Activated naive CD8-positive, alpha-beta T cell treated with anti-CD3 and anti-CD28 coated beads, Interleukin-2, amount 10 ng/mL, durations not matched to agents 7 days and 5 days (primary cell): Measurements from ENCODE around the gene OR5T3. TPM values are rescaled to one million over a fixed set of nuclear protein-coding genes. Genes with fewer than 3 reads are reported as not detected.
"Not testable (repeated sequence)": the region's sequence is repeated elsewhere in the genome, so short reads cannot be mapped to it uniquely, and the experiment has no call there.

ENCODE experiments used
- ATAC-seq: fragments of 150-1000 bp; cut with Tn5 transposase; one replicate; pipeline ENCODE4 v1.10.0; 2021; ENCODE audit warnings: low read depth, moderate library complexity
- POLR2A ChIA-PET: fragments of 350-600 bp; sonication (Branson Sonifier 250); formaldehyde crosslinking; loops from one replicate; lab custom pipeline; 2021; ENCODE audit warnings: antibody characterized with exemption; lab: Charles Lee
- DNase-seq: peaks from one replicate; pipeline ENCODE4 v3.0.0; 2021
- H3K27ac Mint-ChIP-seq: one replicate; pipeline ENCODE4 v1.8.0; 2022; ENCODE audit warnings: mild to moderate bottlenecking, mixed read lengths
- H3K27me3 Mint-ChIP-seq: one replicate; pipeline ENCODE4 v1.8.0; 2022; ENCODE audit warnings: mild to moderate bottlenecking, moderate library complexity, mixed read lengths
- H3K36me3 Mint-ChIP-seq: one replicate; pipeline ENCODE4 v1.8.0; 2021; ENCODE audit warnings: mild to moderate bottlenecking, mixed read lengths
- H3K4me1 Mint-ChIP-seq: one replicate; pipeline ENCODE4 v1.8.0; 2021; ENCODE audit warnings: mixed read lengths
- H3K4me3 Mint-ChIP-seq: one replicate; pipeline ENCODE4 v1.8.0; 2022; ENCODE audit warnings: mild to moderate bottlenecking, moderate library complexity, mixed read lengths
- H3K9me3 Mint-ChIP-seq: one replicate; pipeline ENCODE4 v1.8.0; 2021; ENCODE audit warnings: mixed read lengths
- total RNA-seq, 2 experiments: library from RNA; stranded (reverse); gene quantifications; one replicate each; pipeline ENCODE4 v1.2.3, GENCODE V29; 2021

Gene OR5T3
- not detected for total RNA-seq

DNA sequence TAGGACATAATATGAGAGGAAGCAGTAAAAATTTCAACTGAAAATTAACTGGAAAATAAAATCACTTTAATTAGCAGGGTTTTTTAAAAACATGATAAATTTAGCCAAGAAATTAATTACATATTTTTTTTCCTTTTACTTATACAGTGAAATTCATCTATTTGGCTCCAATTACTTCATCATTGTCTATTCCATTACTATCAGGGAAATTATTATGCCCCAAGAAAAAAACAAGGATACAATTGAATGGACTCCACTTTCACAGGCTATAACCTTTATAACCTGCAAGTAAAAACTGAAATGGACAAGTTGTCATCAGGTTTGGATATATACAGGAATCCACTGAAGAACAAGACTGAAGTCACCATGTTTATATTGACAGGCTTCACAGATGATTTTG, at the start of gene OR5T3:
TSS of gene OR5T3 (plus strand) at position 301 of the 400 bp plus-strand sequence. CDS start at position 301, 0 bp downstream.
- no peak for ATAC-seq
- Mint-ChIP-seq H3K27me3 (no peaks in the 10 kb centered on the region), H3K4me3 (no peak within 1 kb of the TSS), H3K4me1 (no peaks in the 10 kb centered on the region), H3K27ac (no peak within 1 kb of the TSS), H3K36me3 (no peaks in the 10 kb centered on the region), H3K9me3 (peaks cover 7% of the 10 kb centered on the region)
- POLR2A ChIA-PET: no interaction called here
- DNase-seq: no peak

DNA sequence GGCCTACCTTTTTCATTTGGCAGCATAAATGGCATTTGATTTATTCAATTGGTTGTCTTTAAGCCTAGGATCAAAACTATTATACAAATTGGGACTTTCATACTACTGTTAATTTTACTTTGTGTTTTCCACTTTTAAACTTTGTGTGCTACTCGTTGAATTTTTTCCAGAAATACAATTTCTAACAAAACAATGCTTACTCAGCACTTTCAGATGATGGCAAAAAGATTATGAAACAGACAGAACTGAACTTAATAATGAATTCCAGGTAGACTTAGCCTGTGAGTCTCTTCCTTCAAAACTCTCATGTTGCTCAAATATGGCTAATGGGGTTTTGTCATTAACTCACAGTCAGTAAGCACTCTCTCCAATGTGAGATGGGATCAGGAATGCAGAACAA, 44.3 kb upstream of the OR5T3 start:
- H3K4me3 Mint-ChIP-seq: no peak overlapping the region
- no peak for ATAC-seq
- H3K27ac Mint-ChIP-seq: no peak overlapping the region
- POLR2A ChIA-PET: no interaction called here
- no peak for DNase-seq
- H3K27me3 Mint-ChIP-seq: no peaks in the 10 kb centered on the region
- H3K4me1 Mint-ChIP-seq: no peaks in the 10 kb centered on the region
- H3K9me3 Mint-ChIP-seq: peaks cover 4% of the 10 kb centered on the region
- H3K36me3 Mint-ChIP-seq: no peaks in the 10 kb centered on the region

DNA sequence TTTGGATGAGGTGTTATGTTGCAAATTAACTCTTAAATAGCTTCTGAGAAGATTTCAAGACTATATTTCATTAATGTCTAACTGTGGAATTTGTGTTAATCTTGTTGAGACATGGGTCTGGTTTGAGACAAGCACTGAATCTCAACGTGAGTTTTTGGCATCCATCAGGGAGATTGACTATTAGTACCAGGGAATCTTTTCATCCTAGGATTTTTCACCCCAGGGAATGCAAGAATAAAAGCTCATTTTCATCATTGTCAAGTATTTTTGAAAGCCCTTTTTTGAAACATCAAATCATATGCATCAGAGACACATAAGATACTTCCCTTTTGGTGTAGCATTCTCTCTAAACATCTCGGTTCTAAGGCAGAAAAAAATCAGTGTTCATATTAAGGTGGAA, 37.5 kb upstream of the OR5T3 start:
- ATAC-seq (no peak), DNase-seq (no peak)
- H3K27ac Mint-ChIP-seq: no peak overlapping the region
- no peaks in the 10 kb centered on the region for H3K4me1 Mint-ChIP-seq
- H3K4me3 Mint-ChIP-seq: no peak overlapping the region
- no peaks in the 10 kb centered on the region for H3K27me3 Mint-ChIP-seq
- POLR2A ChIA-PET: no interaction called here
- no peaks in the 10 kb centered on the region for H3K36me3 Mint-ChIP-seq
- H3K9me3 Mint-ChIP-seq: peaks cover 8% of the 10 kb centered on the region

DNA sequence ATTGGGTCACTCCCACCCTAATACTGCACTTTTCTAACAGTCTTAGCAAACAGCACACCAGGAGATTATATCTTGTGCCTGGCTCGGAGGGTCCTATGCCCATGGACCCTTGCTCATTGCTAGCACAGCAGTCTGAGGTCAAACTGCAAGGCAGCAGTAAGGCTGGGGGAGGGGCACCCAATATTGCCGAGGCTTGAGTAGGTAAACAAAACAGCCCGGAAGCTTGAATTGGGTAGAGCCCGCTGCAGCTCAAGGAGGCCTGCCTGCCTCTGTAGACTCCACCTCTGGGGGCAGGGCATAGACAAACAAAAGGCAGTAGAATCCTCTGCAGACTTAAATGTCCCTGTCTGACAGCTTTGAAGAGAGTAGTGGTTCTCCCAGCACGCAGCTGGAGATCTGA, 32.3 kb upstream of the OR5T3 start:
- DNase-seq, H3K4me1 Mint-ChIP-seq, ATAC-seq, H3K36me3 Mint-ChIP-seq, H3K27ac Mint-ChIP-seq, POLR2A ChIA-PET, H3K27me3 Mint-ChIP-seq, H3K4me3 Mint-ChIP-seq, H3K9me3 Mint-ChIP-seq: not testable (repeated sequence)

DNA sequence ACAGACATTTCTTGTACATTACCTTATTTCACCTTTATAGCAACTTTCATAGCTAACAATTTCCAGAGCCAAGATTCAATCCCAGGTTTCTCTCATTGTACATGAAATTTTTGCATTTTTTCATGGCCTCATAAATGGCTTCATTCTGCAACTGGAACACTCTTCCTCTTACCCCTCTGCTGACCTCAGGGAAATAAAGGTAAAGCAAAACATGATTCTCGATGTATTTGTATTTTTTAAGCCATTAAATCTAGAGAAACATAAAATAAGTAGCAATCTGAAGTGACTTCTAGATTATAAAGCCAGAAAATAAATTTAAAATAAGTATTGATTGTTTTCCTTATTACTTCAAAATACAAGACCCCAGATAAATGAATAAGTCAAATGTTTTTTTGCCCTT, 17.9 kb upstream of the OR5T3 start, which contains the start of gene OR5T2:
TSS of gene OR5T2 (minus strand) at position 101 of the 400 bp plus-strand sequence. CDS start 1,193 bp downstream, outside the sequence.
- POLR2A ChIA-PET: no interaction called here
- no peak for ATAC-seq
- Mint-ChIP-seq H3K27ac (no peak within 1 kb of the TSS), H3K4me1 (no peaks in the 10 kb centered on the region), H3K36me3 (no peaks in the 10 kb centered on the region), H3K4me3 (no peak within 1 kb of the TSS), H3K9me3 (no peaks in the 10 kb centered on the region), H3K27me3 (no peaks in the 10 kb centered on the region)
- DNase-seq: no peak

DNA sequence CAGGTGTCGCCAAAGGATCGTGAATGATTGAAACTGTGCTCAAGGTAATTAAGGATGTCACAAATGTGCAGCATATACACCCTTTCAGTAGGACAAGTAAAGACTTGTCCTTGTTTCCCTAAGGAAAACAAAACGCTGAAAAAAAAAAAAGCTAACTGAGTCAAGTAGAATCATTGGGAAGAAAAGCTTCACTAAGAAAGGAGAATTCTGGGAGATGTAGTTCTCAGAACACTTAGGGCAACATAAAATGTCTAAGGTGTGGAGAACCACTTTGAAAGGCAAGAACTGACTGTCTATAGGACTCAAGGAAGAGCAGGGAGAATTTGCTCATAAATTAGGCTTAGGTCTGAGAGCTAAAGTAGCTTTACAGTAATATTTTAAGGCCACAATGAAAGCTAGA, 19.0 kb downstream of the OR5T3 start:
- ATAC-seq (no peak), DNase-seq (no peak)
- no peaks in the 10 kb centered on the region for H3K4me1 Mint-ChIP-seq
- H3K36me3 Mint-ChIP-seq: no peaks in the 10 kb centered on the region
- POLR2A ChIA-PET: no interaction called here
- peaks cover 9% of the 10 kb centered on the region for H3K9me3 Mint-ChIP-seq
- no peak overlapping the region for H3K4me3 Mint-ChIP-seq
- no peaks in the 10 kb centered on the region for H3K27me3 Mint-ChIP-seq
- no peak overlapping the region for H3K27ac Mint-ChIP-seq

DNA sequence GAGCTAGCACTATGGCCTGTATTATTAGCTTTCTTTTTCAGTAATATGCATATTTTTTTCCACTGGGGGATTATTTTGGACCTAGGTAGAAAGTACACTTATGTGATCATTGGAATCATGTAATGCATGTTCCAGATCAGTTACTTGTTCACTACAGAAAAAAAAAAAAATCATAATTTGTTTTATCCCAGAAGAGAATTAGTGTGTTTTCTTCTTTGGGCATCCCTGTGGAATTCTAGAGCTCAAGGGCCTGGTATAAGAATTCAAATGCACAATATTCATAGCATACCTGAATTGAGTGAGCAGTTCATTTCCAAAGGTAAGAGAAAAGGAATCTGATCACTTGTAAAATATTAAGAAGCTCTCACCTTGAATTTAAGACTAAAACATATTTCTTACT, 21.8 kb downstream of the OR5T3 start, which contains the start of gene OR5T1:
TSS of gene OR5T1 (plus strand) at position 301 of the 400 bp plus-strand sequence. CDS start 1,485 bp downstream, outside the sequence.
- Mint-ChIP-seq H3K9me3 (peaks cover 1% of the 10 kb centered on the region), H3K4me1 (no peaks in the 10 kb centered on the region), H3K4me3 (no peak within 1 kb of the TSS), H3K36me3 (no peaks in the 10 kb centered on the region), H3K27ac (no peak within 1 kb of the TSS), H3K27me3 (no peaks in the 10 kb centered on the region)
- ATAC-seq (no peak), DNase-seq (no peak)
- POLR2A ChIA-PET: no interaction called here

DNA sequence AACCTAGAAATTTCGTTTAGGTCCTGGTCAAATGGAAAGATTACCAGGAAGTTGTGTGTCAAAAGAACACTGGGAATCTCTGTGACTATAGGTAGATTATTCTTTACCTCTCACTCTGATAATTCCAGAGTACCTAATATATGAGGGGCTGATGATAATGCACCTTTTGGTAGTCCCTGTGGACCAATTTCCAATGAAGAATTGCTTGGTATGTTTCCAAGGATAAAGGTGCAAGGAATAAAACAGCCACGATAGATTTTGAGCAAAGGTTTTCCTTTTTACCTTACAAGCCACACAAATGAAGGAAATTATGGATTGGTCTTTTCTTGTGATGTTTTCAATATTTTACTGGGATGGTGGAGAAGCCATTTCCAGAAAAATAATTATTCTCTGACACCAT, 40.1 kb downstream of the OR5T3 start, which contains the start of gene OR8H1:
TSS of gene OR8H1 (minus strand) at position 101 of the 400 bp plus-strand sequence. CDS start 1,192 bp downstream, outside the sequence.
- no peaks in the 10 kb centered on the region for H3K4me1 Mint-ChIP-seq
- no peak for DNase-seq
- no peaks in the 10 kb centered on the region for H3K36me3 Mint-ChIP-seq
- POLR2A ChIA-PET: no interaction called here
- peaks cover 7% of the 10 kb centered on the region for H3K9me3 Mint-ChIP-seq
- no peak within 1 kb of the TSS for H3K27ac Mint-ChIP-seq
- no peaks in the 10 kb centered on the region for H3K27me3 Mint-ChIP-seq
- no peak within 1 kb of the TSS for H3K4me3 Mint-ChIP-seq
- no peak for ATAC-seq

DNA sequence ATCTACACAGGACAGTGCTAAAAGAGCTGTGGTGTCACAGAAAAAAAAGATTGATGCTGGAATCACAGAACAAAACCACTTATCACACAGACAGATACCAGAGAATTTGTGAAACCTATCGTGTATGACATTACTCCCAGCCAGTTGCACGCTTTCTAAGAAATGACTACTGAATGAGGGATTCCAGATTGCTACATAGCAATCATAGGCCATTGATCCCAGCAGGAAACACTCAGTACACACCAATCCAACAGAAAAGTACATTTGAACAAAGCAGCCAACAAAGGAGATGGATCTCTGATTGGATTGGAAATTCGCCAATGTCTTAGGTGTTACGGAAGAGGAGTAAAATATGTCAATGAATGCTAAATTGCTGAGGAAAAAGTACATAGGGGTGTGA, 44.8 kb downstream of the OR5T3 start:
- H3K27ac Mint-ChIP-seq: no peak overlapping the region
- no peak for ATAC-seq
- peaks cover 7% of the 10 kb centered on the region for H3K9me3 Mint-ChIP-seq
- no peak overlapping the region for H3K4me3 Mint-ChIP-seq
- H3K4me1 Mint-ChIP-seq: no peaks in the 10 kb centered on the region
- POLR2A ChIA-PET: no interaction called here
- no peak for DNase-seq
- H3K36me3 Mint-ChIP-seq: no peaks in the 10 kb centered on the region
- no peaks in the 10 kb centered on the region for H3K27me3 Mint-ChIP-seq

Other genes with a start within 250 kb of the OR5T3 start
- gene OR5AS1, start 224.6 kb upstream of the OR5T3 start, total RNA-seq: not detected
- gene OR8I2, start 158.9 kb upstream of the OR5T3 start, total RNA-seq: not detected
- gene OR8H2, start 148.6 kb upstream of the OR5T3 start, total RNA-seq: not detected
- not detected for gene OR8H3, start 129.9 kb upstream of the OR5T3 start, total RNA-seq
- not detected for gene OR8J3, start 112.1 kb upstream of the OR5T3 start, total RNA-seq
- gene OR8K5, start 91.9 kb upstream of the OR5T3 start, total RNA-seq: not detected
- not detected for gene OR5J2, start 75.6 kb upstream of the OR5T3 start, total RNA-seq
- gene OR5T2, start 18.0 kb upstream of the OR5T3 start, total RNA-seq: not detected
- not detected for gene OR5T1, start 21.9 kb downstream of the OR5T3 start, total RNA-seq
- gene OR8H1, start 40.0 kb downstream of the OR5T3 start, total RNA-seq: not detected
- not detected for gene OR8K3, start 62.9 kb downstream of the OR5T3 start, total RNA-seq
- gene OR8K1, start 93.8 kb downstream of the OR5T3 start, total RNA-seq: not detected
- gene OR8J1, start 102.0 kb downstream of the OR5T3 start, total RNA-seq: not detected
- not detected for gene OR8U1, start 123.4 kb downstream of the OR5T3 start, total RNA-seq
- not detected for gene OR5AL1, start 160.4 kb downstream of the OR5T3 start, total RNA-seq
- gene OR5M3, start 221.1 kb downstream of the OR5T3 start, total RNA-seq: not detected
- not detected for gene OR5M8, start 239.1 kb downstream of the OR5T3 start, total RNA-seq